ENCODE data around the gene KIF4A.

GRCh38 chrX:70247252-70247651, 42.7 kb upstream of the KIF4A start:
- TF ChIP-seq CTCF (IDR thresholded peaks at IDR 0.05) = no peak
- no peak for TF ChIP-seq POLR2A (IDR thresholded peaks at IDR 0.05)

Data from Peyer's patch (tissue), 4 donors.